SK-N-DZ (cell line): ENCODE data around the gene ZBTB43.

Experiments used
- DNase-seq: peaks from one replicate; pipeline ENCODE4 v3.0.0-alpha.2; 2015; ENCODE audit warnings: low spot score

Gene ZBTB43

GRCh38 chr9:126830827-126831226 lies 26.0 kb downstream of the ZBTB43 start:
- no peak for DNase-seq

DNA sequence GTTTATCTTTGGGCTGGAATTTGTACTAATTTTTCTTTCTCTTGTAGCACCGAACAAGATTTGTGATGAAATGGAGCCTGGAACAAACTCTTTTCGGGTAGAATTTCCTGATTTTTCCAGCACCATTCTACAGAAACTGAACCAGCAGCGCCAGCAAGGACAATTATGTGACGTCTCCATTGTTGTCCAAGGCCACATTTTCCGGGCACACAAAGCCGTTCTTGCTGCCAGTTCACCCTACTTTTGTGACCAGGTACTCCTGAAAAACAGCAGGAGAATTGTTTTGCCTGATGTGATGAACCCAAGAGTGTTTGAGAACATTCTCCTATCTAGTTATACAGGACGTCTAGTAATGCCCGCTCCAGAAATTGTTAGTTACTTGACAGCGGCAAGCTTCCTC lies 27.6 kb downstream of the ZBTB43 start:
- no peak for DNase-seq

DNA sequence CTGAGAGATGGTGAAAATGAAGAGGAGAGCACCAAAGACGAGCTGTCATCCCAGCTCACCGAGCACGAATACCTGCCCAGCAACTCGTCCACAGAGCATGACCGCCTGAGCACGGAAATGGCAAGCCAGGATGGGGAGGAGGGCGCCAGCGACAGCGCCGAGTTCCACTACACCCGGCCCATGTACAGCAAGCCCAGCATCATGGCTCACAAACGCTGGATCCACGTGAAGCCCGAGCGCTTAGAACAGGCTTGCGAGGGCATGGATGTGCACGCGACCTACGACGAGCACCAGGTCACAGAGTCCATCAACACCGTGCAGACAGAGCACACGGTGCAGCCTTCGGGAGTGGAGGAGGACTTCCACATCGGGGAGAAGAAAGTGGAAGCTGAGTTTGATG lies 28.2 kb downstream of the ZBTB43 start:
- DNase-seq, result no peak

DNA sequence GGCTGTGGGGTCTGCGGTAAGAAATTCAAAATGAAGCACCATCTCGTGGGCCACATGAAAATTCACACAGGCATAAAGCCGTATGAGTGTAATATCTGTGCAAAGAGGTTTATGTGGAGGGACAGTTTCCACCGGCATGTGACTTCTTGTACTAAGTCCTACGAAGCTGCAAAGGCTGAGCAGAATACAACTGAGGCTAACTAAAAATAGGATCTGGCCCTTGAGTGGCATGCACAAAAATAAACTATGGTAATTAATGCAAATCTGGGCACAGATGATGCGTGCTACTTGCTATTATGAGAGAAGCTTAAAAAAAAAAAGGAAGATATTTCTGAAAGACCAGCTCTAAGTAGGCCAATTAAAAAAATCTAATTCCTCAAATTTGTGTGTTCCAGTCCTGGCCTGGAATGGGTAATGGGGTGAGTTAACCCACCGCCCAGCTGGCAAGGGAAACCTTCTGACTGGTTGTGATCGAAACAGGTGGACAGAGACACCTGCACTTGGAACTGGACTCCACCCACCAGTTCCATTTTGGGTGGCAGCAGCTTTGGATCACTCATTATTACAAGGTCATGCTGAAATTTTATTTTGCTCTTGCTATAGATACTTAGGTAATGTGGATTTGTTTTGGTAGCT lies 29.0 kb downstream of the ZBTB43 start:
- DNase-seq, result no peak

- no peak for DNase-seq
Measured at GRCh38 chr9:126834672-126835071, 29.8 kb downstream of the ZBTB43 start.

- DNase-seq, result no peak
Measured at GRCh38 chr9:126836216-126836615, 31.4 kb downstream of the ZBTB43 start.

- DNase-seq, result no peak
Measured at GRCh38 chr9:126838055-126838811, 33.4 kb downstream of the ZBTB43 start.

DNA sequence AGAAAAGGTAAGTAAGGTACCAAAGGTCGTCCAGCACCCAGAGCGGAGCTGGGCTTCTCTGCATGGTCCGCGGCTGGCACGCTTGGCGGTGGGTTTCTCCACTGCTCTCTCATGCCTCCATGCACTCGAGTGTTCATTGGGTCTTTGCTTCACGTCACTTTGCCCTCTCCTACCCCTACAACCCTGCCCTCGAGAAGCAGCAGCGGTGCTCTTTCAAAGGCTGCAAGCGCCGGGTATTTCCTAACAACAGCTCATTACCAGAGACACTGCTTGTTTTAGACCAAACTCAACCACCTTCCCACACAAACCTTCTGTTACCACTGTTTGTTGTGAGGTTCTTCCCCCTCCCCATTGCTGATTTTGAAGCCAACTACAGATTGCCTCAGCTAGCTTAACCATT lies 34.1 kb downstream of the ZBTB43 start:
- DNase-seq, result no peak

DNA sequence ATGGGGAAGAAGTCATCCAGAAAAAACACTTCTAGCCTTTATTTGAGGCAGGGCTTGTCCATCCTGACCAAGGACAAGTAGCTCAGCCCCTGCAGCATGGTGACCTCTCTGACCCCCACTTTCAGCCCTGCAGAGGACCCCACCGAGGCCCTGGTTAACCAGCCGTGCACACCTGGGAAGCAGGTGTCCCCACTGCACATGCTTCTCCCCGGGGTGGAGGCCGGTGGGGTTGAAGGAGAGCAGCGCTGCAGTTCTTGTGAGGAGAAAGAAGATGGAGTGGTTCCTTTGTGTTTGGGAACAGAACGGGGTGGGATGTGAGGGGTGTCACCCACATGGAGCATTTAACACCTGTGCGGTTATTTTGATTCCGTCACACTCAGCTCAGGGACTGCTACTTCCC lies 34.5 kb downstream of the ZBTB43 start:
- DNase-seq, result no peak

- DNase-seq, result no peak
Measured at GRCh38 chr9:126842220-126842842, 37.5 kb downstream of the ZBTB43 start.

DNA sequence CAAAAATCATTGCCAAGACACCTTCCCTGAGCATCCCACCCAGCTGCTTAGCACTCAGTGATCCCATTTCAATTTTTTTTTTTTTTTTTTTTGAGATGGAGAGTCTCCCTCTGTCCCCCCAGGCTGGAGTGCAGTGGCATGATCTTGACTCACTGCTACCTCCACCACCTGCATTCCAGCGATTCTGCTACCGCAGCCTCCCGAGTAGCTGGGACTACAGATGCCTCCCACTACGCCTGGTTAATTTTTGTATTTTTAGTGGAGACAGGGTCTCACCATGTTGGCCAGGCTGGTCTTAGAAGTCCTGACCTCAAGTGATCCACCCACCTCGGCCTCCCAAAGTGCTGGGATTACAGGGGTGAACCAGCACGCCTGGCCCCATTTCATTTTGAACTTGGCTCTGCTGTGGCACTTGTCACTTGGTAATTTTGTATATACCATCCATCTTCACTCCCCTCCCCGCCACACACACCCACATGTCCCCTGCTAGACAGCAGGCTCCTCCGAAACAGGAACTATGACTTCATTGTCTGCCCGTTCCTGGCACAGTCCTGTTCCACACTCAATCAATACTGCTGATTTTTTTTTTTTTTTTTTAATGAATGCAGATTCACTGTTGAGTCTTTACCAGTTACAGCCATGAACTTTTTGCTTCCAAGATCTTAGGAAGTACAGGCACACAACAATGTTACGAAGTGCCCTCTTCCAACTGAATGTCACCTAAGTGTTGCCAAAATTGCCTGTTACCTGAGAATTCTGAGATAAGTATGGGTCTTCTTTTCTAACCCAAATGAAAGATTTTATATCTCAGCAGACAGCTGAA lies 38.3 kb downstream of the ZBTB43 start:
- no peak for DNase-seq

DNA sequence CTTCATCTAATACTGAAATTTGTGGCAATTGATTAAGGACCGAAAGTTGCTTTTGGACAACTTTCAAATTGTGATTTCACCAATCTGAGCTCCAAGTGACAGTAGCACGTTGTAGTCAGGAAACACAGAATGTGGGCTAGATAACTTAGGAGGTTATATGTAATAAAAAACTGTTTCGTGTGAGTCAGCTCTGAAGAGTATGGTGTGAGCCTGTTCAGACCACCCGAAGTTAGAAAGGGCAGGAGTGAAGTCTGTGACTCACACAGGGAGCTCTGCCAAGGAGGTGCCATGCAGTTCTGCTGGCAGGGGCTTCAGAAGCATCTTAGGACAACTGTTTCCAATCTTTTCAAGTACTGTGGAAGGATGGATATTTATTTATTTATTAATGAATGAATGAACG lies 39.2 kb downstream of the ZBTB43 start:
- no peak for DNase-seq

GRCh38 chr9:126847051-126847450 lies 42.2 kb downstream of the ZBTB43 start:
- DNase-seq, result no peak

DNA sequence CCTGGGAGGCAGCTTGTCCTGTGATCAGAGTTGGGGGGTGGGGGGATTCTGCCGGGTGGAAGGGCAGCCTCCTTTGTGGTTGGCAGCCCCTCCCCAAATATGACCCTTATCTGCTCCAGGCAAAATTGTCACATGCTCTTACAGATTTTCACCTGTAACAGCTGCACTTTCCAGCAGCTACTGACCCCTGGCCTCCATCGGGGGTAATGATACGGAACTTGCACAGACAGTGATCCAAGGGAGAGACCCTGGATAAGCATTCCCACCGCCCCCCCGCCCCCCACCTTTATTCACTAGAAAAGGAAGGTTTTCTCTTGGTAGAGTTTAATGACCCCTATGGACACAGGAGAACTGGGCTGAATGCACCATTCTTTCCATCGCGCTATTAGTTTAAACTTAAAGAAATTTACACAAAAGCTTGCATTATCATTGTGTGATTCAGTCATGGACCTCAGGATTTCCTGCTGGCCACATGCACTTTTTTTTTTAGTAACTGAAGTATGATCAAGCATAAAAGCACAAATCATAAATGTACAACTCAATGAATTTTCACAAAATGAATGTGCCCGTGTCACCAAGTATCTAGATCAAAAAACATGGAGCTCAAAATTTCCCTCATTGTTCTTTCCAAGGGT lies 44.9 kb downstream of the ZBTB43 start:
- no peak for DNase-seq

DNA sequence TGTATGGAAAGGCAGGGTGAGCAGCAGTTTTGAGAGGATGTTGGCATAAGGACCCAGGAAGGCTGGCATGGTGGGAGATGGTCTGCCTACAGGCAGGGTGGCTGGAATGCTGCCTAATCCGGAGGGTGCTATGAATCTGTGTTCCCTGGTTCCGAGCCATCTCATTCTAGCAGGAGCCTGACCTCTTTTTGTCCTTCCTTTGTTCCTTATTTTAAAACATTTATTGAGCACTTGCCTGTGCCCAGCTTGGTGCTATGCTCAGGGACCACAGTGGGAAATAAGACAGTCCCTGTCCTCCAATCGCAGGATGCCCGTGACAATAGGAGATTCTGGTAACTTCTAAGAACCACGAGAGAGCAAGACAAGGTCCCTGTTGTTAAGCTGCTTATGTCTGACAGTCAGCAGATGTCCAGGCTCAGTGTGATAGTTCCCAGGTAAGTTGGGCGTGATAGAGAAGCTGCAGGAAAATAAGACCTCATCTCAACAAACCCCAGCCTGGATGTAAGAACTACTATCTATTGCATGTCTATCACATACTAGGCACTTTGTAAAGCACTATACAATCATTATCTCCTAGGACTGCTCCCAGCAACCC lies 46.5 kb downstream of the ZBTB43 start:
- no peak for DNase-seq

GRCh38 chr9:126852086-126852688 lies 47.3 kb downstream of the ZBTB43 start:
- no peak for DNase-seq

DNA sequence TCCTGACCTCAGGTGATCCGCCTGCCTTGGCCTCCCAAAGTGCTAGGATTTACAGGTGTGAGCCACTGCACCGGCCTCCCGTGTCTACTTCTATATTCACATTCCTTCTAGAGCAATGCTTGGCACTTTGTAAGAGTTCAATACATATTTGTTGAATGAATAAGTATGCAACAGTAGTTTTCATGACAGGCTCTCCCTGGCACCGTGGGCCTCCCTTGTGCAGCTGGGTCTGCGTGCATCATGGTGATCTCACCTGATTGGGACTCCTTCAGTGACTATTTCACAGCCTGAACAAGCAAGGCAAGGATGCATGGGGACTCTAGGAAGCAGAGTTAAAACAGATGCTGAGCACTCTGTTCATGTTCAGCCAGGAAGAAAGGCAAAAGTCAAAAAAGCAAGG lies 48.8 kb downstream of the ZBTB43 start:
- no peak for DNase-seq

GRCh38 chr9:126854734-126855133 lies 49.9 kb downstream of the ZBTB43 start:
- DNase-seq, result no peak

DNA sequence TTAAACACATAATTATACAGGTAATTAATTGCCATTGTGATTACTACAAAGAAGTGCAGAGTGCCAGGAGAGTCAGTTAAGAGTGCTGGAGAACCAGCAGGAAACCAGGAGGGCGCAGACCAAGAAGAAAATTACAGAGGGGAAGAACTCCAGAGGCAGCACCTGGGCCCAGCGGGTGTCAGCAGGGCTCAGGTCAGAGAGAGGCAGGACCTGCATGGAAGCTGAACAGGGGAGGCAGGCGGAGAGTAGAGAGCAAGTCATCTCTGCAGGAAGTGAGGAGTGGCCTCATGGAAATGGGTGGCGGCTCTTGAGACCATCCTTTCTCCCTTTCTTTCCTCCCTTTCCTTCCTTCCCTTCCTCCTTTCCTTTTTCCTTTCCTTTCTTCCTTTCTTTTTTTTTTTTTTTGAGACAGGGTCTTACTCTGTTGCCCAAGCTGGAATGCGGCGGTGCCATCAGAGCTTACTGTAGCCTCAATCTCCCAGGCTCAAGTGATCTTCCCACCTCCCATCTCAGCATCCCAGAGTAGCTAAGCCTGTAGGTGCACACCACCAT lies 51.6 kb downstream of the ZBTB43 start:
- no peak for DNase-seq

DNA sequence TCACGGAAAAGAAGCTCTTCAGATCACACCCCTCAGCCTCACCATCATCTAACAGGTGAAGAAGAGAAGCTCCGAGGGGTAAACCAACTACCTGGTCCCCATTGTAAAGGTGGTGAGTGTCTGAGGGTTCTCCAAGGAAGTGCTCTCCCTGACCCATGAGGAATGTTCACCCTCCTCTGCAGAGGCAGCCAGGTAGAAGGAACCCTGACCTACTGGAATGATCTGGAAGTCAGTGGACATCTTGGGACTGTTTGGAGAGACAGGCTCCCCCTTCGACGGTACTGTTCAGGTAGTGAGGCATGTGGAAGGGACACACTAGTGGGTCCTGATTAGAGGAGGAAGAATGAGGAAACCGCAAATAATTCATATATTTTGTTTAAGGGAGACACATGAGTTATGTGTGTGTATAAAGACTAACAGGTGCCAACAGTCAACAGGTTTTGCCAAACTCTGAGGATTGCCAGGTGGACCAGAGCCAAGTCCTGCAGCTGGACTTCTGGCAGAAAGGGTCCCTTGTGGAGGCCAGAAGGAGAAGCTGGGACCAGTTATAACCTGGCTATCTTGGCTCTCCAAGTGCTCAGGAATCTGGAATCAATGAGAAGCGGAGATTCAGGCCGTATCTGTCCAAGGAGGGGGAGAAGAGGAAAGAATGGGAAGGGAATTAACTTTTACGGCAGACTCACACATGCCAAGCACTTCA lies 52.6 kb downstream of the ZBTB43 start:
- no peak for DNase-seq
